ENCODE measurements around the gene STON2.
"Not testable (repeated sequence)": the region's sequence is repeated elsewhere in the genome, so short reads cannot be mapped to it uniquely, and the experiment has no call there.

Gene STON2

DNA sequence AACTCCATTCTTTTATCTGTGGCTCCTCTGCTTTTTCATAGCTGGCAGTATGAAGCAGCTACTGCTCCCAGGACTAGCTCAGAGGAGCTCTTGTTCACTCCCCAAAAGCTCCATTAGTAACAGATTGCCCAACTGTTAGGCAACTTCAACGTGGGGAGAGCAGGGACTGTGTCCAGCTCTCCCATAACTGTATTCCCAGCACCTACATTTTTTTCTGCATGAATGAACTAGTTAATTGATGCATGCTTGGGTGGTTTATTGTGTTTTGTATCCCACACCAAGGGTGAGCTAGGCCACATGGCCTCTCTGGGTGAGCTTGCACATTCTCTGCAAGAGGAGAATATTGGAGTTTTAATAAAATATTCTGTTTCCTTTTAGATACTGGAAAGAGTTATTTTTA is 15.2 kb downstream of the STON2 start:
- peak; percentile 84 for DNase-seq (ENCODE audit: low read depth)
- TF ChIP-seq CTCF (conservative IDR thresholded peaks at IDR 0.05; ENCODE audit: low read length), result no peak
- no peak overlapping the region for H3K4me3 ChIP-seq (ENCODE audit: low read length)

- no peak for TF ChIP-seq CTCF (conservative IDR thresholded peaks at IDR 0.05; ENCODE audit: low read length)
- no peak overlapping the region for H3K4me3 ChIP-seq (ENCODE audit: low read length)
- no peak for DNase-seq (ENCODE audit: low read depth)
These were observed 17.5 kb downstream of the STON2 start for GRCh38 chr14:81382517-81383225.

GRCh38 chr14:81380009-81380408 is 20.1 kb downstream of the STON2 start:
- DNase-seq (ENCODE audit: low read depth); H3K4me3 ChIP-seq (ENCODE audit: low read length): not testable (repeated sequence)

DNA sequence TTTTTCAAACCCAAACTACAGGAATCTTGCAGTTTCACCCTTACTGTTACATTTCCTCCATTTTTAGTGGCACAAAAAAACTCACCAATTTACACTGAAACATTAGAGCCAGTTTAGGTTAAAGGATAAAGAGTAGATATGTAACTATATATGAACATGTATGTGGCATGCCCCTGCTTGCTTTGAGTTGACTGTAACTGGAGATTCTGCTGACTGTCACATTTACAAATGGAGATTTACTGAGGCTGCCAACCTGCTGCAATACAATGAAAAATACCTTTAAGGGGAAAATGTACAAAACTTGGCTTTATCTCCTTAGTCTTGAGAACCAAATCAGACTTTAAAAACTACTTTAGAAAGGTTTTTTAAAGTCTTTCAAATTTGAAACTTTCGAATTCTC is 28.3 kb downstream of the STON2 start:
- no peak for DNase-seq (ENCODE audit: low read depth)
- H3K4me3 ChIP-seq (ENCODE audit: low read length), result no peak overlapping the region
- TF ChIP-seq CTCF (conservative IDR thresholded peaks at IDR 0.05; ENCODE audit: low read length), result no peak

DNA sequence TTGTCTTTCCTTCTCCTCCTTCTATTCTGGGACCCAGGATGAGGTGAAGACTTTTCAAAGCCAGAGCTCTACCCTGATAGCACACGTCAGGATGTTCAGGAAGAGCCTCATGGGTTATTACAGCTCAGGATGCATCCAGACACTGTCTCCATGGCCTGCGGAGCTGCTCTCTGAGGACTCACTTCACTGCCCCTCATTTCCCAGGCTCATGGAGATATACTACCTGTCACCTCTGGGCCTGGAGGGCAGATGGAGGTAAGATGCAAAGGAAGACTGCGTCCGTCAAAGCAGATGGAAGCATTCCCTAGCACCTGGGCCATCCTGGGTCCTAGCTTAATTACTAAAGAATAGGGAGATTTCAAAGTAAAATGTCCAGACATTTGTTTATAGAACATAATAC is 32.6 kb downstream of the STON2 start:
- TF ChIP-seq CTCF (conservative IDR thresholded peaks at IDR 0.05; ENCODE audit: low read length), result no peak
- no peak overlapping the region for H3K4me3 ChIP-seq (ENCODE audit: low read length)
- no peak for DNase-seq (ENCODE audit: low read depth)

DNA sequence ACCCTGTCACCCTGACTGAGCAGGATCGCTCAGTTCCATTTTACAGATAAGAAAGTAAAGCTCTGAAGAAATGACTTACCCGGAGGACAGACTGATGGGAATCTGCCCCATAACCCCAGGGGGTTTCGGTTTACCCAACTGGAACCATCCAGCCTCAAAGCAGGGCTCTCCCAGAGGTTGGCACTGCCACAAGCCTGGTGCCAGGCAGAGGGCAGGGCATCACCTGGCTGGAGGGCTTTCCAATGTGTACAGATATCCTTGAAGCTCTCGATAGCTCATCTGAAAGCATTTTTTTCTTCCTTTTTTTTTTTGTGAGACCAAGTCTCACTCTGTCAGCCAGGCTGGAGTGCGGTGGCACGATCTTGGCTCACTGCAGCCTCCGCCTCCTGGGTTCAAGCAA is 33.2 kb downstream of the STON2 start:
- TF ChIP-seq CTCF (conservative IDR thresholded peaks at IDR 0.05; ENCODE audit: low read length), result no peak
- DNase-seq (ENCODE audit: low read depth), result no peak
- H3K4me3 ChIP-seq (ENCODE audit: low read length), result no peak overlapping the region

DNA sequence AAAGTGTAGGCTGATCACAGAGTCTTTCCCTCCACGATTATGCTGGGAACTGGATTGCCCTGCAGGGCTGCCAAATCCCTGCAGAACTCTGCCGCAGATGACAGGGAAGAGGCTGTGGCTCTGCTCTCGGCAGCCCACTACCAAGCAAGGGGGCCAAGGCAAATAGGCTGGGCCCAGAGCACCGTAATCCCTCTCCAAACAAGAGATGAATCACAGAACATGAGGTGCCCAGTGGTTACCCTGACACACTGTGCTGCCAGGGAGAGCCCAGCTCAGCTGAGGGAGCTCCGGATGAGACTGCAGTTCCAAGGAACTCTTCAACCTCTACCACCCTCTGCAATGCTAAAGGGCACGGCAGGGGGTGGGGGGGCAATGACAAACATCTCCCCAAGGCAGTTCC is 33.9 kb downstream of the STON2 start:
- no peak for TF ChIP-seq CTCF (conservative IDR thresholded peaks at IDR 0.05; ENCODE audit: low read length)

More for the DNA sequence above, 33.9 kb downstream of the STON2 start:
- no peak overlapping the region for H3K4me3 ChIP-seq (ENCODE audit: low read length)
- no peak for DNase-seq (ENCODE audit: low read depth)
